K562 (cell line): ENCODE results near the gene RBMX. TPM values are rescaled to one million over a fixed set of nuclear protein-coding genes. Genes with fewer than 3 reads are reported as not detected.
A peak's percentile ranks its signal among the peaks of the same experiment; 100 is the strongest.

ENCODE experiments used
- ARNT ChIP-seq, 2 experiments: fragments of 450-650 bp; IDR thresholded peaks; 2 replicates each; pipeline ENCODE4 v1.6.1; 2016; ENCODE audit warnings: mild to moderate bottlenecking in 1 of 2
- EHMT2 ChIP-seq: fragments of 450-650 bp; IDR thresholded peaks from 2 replicates; pipeline ENCODE4 v1.6.1; 2018; ENCODE audit warnings: antibody characterized with exemption
- FOXK1 ChIP-seq: sonication (generic); formaldehyde crosslinking; IDR thresholded peaks from 2 replicates; pipeline ENCODE4 v1.8.0; 2022; ENCODE audit warnings: missing genetic modification reagents, mild to moderate bottlenecking, borderline replicate concordance
- GABPA ChIP-seq: fragments of 200-800 bp; sonication (Bioruptor generic); conservative IDR thresholded peaks from 2 replicates; pipeline ENCODE4 v1.6.1; 2016; ENCODE audit warnings: low read depth, missing genetic modification characterization, missing compliant biosample characterization
- HEY1 ChIP-seq: fragments of 250-450 bp; sonication (Bioruptor Pico); IDR thresholded peaks from 2 replicates; pipeline ENCODE4 v1.5.0; 2020; ENCODE audit warnings: mild to moderate bottlenecking, moderate library complexity, borderline replicate concordance
- MCM3 ChIP-seq: fragments of 450-650 bp; IDR thresholded peaks from 2 replicates; pipeline ENCODE4 v1.6.1; 2016
- NR2C1 ChIP-seq, 2 experiments: fragments of 450-650 bp; IDR thresholded peaks; 2 replicates each; pipeline ENCODE4 v1.6.1; 2017; ENCODE audit warnings: mild to moderate bottlenecking in 2 of 2, antibody characterized with exemption in 1 of 2, inconsistent platforms in 1 of 2, missing compliant biosample characterization in 1 of 2, missing genetic modification characterization in 1 of 2
- RAD21 ChIP-seq, 2 experiments: fragments of 250-450 bp in 1 of 2; fragments of 450-650 bp in 1 of 2; sonication (Bioruptor Pico) in 1 of 2; formaldehyde crosslinking in 1 of 2; IDR thresholded peaks in 1 of 2; conservative IDR thresholded peaks in 1 of 2; 2 replicates each; pipeline versions ENCODE4 v1.4.0 to v1.8.0; 2020 to 2022; ENCODE audit warnings: mild to moderate bottlenecking in 2 of 2, moderate library complexity in 1 of 2
- RAD51 ChIP-seq: fragments of 450-650 bp; IDR thresholded peaks from 2 replicates; pipeline ENCODE4 v1.7.1; 2016; ENCODE audit warnings: low read depth, mild to moderate bottlenecking, borderline replicate concordance
- SAP30 ChIP-seq: fragments of 200-600 bp; sonication (generic); IDR thresholded peaks from 2 replicates; pipeline ENCODE4 v1.6.1; 2012; ENCODE audit warnings: borderline replicate concordance, low read depth, mild to moderate bottlenecking, moderate library complexity, low read length, control low read depth, inconsistent platforms; ENCODE audit not compliant: insufficient read depth, poor library complexity, severe bottlenecking
- SMARCB1 ChIP-seq: IDR thresholded peaks from 2 replicates; pipeline ENCODE4 v1.6.1; 2011; ENCODE audit warnings: improper control_type of control experiment, low read depth; ENCODE audit not compliant: insufficient read length
- SP2 ChIP-seq: IDR thresholded peaks from 2 replicates; pipeline ENCODE4 v1.6.1; 2011; ENCODE audit warnings: mild to moderate bottlenecking, low read depth, low read length, moderate library complexity; ENCODE audit not compliant: poor library complexity, severe bottlenecking; ENCODE audit errors: extremely low read depth
- SRSF3 ChIP-seq: fragments of 200-400 bp; formaldehyde crosslinking; IDR thresholded peaks from 2 replicates; pipeline ENCODE4 v1.6.1; 2016; ENCODE audit warnings: mild to moderate bottlenecking, low read length, moderate library complexity; ENCODE audit not compliant: insufficient read depth
- ZC3H8 ChIP-seq: fragments of 450-650 bp; IDR thresholded peaks from 2 replicates; pipeline ENCODE4 v1.6.1; 2017
- ZNF197 ChIP-seq: fragments of 200-800 bp; sonication (Bioruptor generic); IDR thresholded peaks from 2 replicates; pipeline ENCODE4 v1.6.1; 2016; ENCODE audit warnings: low read depth, missing genetic modification characterization, missing compliant biosample characterization
- ZNF316 ChIP-seq: fragments of 450-650 bp; IDR thresholded peaks from 2 replicates; pipeline ENCODE4 v1.6.1; 2016
- ZNF384 ChIP-seq: IDR thresholded peaks from 2 replicates; pipeline ENCODE4 v1.6.1; 2012; ENCODE audit warnings: low read depth, low read length, improper control_type of control experiment
- ZNF707 ChIP-seq: fragments of 250-450 bp; sonication (Bioruptor Pico); conservative IDR thresholded peaks from 2 replicates; pipeline ENCODE4 v1.8.0; 2022; ENCODE audit warnings: inconsistent platforms, mild to moderate bottlenecking, moderate library complexity
- ZSCAN29 ChIP-seq: fragments of 450-650 bp; IDR thresholded peaks from 2 replicates; pipeline ENCODE4 v1.6.1; 2017
- polyA plus RNA-seq, 8 experiments: library from polyadenylated mRNA; depleted of rRNA in 4 of 8; stranded (reverse) in 5 of 8; unstranded in 3 of 8; fragments of >200 nt; fragmentation: Nextera tagmentation in 2 of 8; fragmentation: Illumina TruSeq in 1 of 8; extraction: Ambion mirVana in 2 of 8; extraction: Trizol in 1 of 8; gene quantifications; 2 replicates each; pipeline versions ENCODE4 v1.2.1 to v1.2.3, GENCODE V29; 2011 to 2014; ENCODE audit warnings: inconsistent platforms in 1 of 8, missing spikeins in 1 of 8
- total RNA-seq, 7 experiments: library from RNA; depleted of rRNA in 6 of 7; stranded (reverse); fragments of >200 nt in 6 of 7; fragmentation: Illumina TruSeq in 2 of 7; extraction: Trizol in 2 of 7; gene quantifications; 2 replicates each; pipeline versions ENCODE4 v1.2.1 to v1.2.3, GENCODE V29; 2011 to 2021; ENCODE audit warnings: low replicate concordance in 1 of 7
- TF ChIP-seq, protein P1 (sequence below): IDR thresholded peaks from 2 replicates; pipeline ENCODE4 v1.6.1; 2016; ENCODE audit warnings: missing genetic modification characterization, missing compliant biosample characterization
- TF ChIP-seq, protein P2 (sequence below), 3 experiments: IDR thresholded peaks in 2 of 3; conservative IDR thresholded peaks in 1 of 3; 2 replicates each; pipeline ENCODE4 v1.5.1; 2011 to 2012; ENCODE audit warnings: low read length in 3 of 3, mild to moderate bottlenecking in 3 of 3, control low read depth in 2 of 3, improper control_type of control experiment in 1 of 3, inconsistent platforms in 1 of 3, low read depth in 1 of 3, mixed read lengths in 1 of 3, moderate library complexity in 1 of 3; ENCODE audit not compliant: insufficient read depth in 2 of 3
- TF ChIP-seq, protein P3 (sequence below), 2 experiments: fragments of 450-650 bp; IDR thresholded peaks; 2 replicates each; pipeline ENCODE4 v1.6.1; 2016

RBMX gene
- total and polyA plus RNA-seq, 9 of the 15 experiments (the other 6 are each of a cell fraction or from before 2014, with no cell fraction given): 405 to 671 (median 540) TPM

DNA sequence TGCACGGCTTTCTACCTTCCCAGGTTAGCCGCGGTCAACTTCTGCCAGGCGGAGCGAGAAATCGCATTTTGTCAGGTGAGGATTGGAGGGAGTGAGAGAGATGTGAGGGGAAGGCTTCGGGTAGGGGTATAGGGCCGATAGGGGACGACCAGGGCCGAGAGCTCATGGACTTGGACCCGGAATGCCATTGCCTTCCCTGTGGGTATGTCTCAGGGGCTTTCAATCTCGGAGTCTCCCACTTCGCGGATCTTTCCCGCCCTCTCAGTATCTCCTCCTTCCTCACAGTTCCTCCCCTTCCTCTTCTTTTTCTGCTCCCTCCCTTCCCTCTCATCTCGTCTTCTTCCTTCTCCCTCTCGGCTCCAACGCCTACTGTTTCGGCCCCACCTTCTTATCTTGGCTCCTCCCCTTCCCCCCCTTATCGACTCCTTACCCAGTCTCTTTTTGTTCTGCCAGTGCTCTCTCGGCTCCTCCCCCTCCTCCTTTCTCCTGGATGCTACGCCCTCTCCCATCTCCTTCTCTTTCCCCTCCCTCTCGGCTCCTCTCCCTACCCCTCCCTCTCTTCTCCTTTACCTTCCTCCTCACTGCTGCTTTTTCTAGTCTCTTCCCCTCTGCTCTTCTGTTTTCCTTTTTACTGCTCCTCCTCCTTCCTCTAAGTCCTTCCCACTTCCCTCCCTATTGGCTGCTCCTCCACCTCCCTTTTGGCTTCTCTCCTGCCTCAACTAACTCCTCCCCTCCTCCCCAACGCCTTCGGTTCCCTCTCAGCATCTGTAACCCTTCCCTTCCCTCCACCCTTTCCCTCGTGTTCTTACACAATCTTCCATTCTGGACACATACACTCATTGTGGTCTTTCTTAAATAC, 29.4 kb upstream of the RBMX start (continued):
- TF ChIP-seq FOXK1 (CRISPR knock-in tag) (no peak), ZNF316 (peak; percentile 25; the same call in 1 of the 2 replicates), RAD21 (CRISPR knock-in tag; conservative IDR thresholded peaks at IDR 0.05 in 1 of 2, IDR thresholded peaks at IDR 0.05 in 1 of 2) (0 out of 4 replicates have a peak, but pooled peaks of 1 of the 2 experiments have one; percentile 2), SMARCB1 (no peak), MCM3 (peak; percentile 66; the same call in 1 of the 2 replicates), SRSF3 (no peak), RAD51 (peak; percentile 13), ZNF707 (CRISPR knock-in tag) (no peak), ZNF384 (no peak), SP2 (no peak), NR2C1 (IDR thresholded peaks at IDR 0.05) (no peak), NR2C1 (tag; IDR thresholded peaks at IDR 0.05) (no peak), GABPA (tag) (peak; percentile 45; the same call in 1 of the 2 replicates), HEY1 (CRISPR knock-in tag) (no peak), ZSCAN29 (0 out of 2 replicates have a peak, but pooled peaks have one; percentile 32), SAP30 (no peak), ZC3H8 (peak; percentile 75; the same call in 1 of the 2 replicates), EHMT2 (0 out of 2 replicates have a peak, but pooled peaks have one; percentile 65), ARNT (IDR thresholded peaks at IDR 0.05) (peak; percentile 75 to 94), ZNF197 (CRISPR knock-in tag) (no peak)
- TF ChIP-seq, protein P1, sequence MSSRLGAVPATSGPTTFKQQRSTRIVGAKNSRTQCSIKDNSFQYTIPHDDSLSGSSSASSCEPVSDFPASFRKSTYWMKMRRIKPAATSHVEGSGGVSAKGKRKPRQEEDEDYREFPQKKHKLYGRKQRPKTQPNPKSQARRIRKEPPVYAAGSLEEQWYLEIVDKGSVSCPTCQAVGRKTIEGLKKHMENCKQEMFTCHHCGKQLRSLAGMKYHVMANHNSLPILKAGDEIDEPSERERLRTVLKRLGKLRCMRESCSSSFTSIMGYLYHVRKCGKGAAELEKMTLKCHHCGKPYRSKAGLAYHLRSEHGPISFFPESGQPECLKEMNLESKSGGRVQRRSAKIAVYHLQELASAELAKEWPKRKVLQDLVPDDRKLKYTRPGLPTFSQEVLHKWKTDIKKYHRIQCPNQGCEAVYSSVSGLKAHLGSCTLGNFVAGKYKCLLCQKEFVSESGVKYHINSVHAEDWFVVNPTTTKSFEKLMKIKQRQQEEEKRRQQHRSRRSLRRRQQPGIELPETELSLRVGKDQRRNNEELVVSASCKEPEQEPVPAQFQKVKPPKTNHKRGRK (tag): peak; percentile 48
- TF ChIP-seq, protein P2, sequence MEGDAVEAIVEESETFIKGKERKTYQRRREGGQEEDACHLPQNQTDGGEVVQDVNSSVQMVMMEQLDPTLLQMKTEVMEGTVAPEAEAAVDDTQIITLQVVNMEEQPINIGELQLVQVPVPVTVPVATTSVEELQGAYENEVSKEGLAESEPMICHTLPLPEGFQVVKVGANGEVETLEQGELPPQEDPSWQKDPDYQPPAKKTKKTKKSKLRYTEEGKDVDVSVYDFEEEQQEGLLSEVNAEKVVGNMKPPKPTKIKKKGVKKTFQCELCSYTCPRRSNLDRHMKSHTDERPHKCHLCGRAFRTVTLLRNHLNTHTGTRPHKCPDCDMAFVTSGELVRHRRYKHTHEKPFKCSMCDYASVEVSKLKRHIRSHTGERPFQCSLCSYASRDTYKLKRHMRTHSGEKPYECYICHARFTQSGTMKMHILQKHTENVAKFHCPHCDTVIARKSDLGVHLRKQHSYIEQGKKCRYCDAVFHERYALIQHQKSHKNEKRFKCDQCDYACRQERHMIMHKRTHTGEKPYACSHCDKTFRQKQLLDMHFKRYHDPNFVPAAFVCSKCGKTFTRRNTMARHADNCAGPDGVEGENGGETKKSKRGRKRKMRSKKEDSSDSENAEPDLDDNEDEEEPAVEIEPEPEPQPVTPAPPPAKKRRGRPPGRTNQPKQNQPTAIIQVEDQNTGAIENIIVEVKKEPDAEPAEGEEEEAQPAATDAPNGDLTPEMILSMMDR (IDR thresholded peaks at IDR 0.05 in 2 of 3, conservative IDR thresholded peaks at IDR 0.05 in 1 of 3; ENCODE audit: insufficient read depth in 2 of 3, low read depth in 1 of 3, low read length in 3 of 3): no peak
- TF ChIP-seq, protein P3, sequence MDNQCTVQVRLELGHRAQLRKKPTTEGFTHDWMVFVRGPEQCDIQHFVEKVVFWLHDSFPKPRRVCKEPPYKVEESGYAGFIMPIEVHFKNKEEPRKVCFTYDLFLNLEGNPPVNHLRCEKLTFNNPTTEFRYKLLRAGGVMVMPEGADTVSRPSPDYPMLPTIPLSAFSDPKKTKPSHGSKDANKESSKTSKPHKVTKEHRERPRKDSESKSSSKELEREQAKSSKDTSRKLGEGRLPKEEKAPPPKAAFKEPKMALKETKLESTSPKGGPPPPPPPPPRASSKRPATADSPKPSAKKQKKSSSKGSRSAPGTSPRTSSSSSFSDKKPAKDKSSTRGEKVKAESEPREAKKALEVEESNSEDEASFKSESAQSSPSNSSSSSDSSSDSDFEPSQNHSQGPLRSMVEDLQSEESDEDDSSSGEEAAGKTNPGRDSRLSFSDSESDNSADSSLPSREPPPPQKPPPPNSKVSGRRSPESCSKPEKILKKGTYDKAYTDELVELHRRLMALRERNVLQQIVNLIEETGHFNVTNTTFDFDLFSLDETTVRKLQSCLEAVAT (IDR thresholded peaks at IDR 0.05): peak; percentile 81 to 82; a peak in 3 of 4 replicates
